MM.1S (cell line): ENCODE measurements around the gene FYCO1.

Experiments used
- DNase-seq: peaks from one replicate; pipeline ENCODE4 v3.0.0-alpha.2; 2015
- H2AFZ ChIP-seq: fragments of 300-600 bp; sonication (generic); 2 replicates; pipeline ENCODE4 v1.6.0; 2016; ENCODE audit warnings: antibody characterized with exemption, low read length
- H3F3A ChIP-seq: fragments of 300-600 bp; sonication (generic); 2 replicates; pipeline ENCODE4 v1.6.1; 2016; ENCODE audit warnings: mild to moderate bottlenecking, antibody characterized with exemption, low read length, moderate library complexity, mixed read lengths; ENCODE audit not compliant: insufficient read depth
- H3K27ac ChIP-seq: fragments of 300-600 bp; sonication (generic); 2 replicates; pipeline ENCODE4 v1.5.1; 2016; ENCODE audit warnings: mild to moderate bottlenecking, low read length
- H3K27me3 ChIP-seq: fragments of 300-600 bp; sonication (generic); replicated peaks from 2 replicates; pipeline ENCODE4 v1.6.0; 2016; ENCODE audit warnings: low read length; ENCODE audit not compliant: insufficient read depth
- H3K36me3 ChIP-seq: fragments of 300-600 bp; sonication (generic); replicated peaks from 2 replicates; pipeline ENCODE4 v1.6.1; 2016; ENCODE audit warnings: mild to moderate bottlenecking, low read length, mixed read lengths; ENCODE audit not compliant: insufficient read depth
- H3K4me1 ChIP-seq: fragments of 300-600 bp; sonication (generic); 2 replicates; pipeline ENCODE4 v1.6.1; 2016; ENCODE audit warnings: low read length, mixed read lengths
- H3K4me2 ChIP-seq: fragments of 300-600 bp; sonication (generic); 2 replicates; pipeline ENCODE4 v1.6.0; 2016; ENCODE audit warnings: low read depth, low read length
- H3K4me3 ChIP-seq: fragments of 300-600 bp; sonication (generic); 2 replicates; pipeline ENCODE4 v1.5.1; 2016; ENCODE audit warnings: low read length, mixed read lengths
- H3K79me2 ChIP-seq: fragments of 300-600 bp; sonication (generic); 2 replicates; pipeline ENCODE4 v1.6.1; 2016; ENCODE audit warnings: mixed run types, low read length, mixed read lengths
- H3K9ac ChIP-seq: fragments of 300-600 bp; sonication (generic); 2 replicates; pipeline ENCODE4 v1.6.1; 2016; ENCODE audit warnings: low read length, mixed read lengths
- H3K9me2 ChIP-seq: fragments of 300-600 bp; sonication (generic); replicated peaks from 2 replicates; pipeline ENCODE4 v1.6.1; 2016; ENCODE audit warnings: mild to moderate bottlenecking, low read length, mixed read lengths; ENCODE audit not compliant: insufficient read depth
- H3K9me3 ChIP-seq: fragments of 300-600 bp; sonication (generic); replicated peaks from 2 replicates; pipeline ENCODE4 v1.6.1; 2016; ENCODE audit warnings: mild to moderate bottlenecking, low read length, mixed read lengths; ENCODE audit not compliant: insufficient read depth
- H4K20me1 ChIP-seq: fragments of 300-600 bp; sonication (generic); 2 replicates; pipeline ENCODE4 v1.6.1; 2016; ENCODE audit warnings: mild to moderate bottlenecking, low read length, moderate library complexity, mixed read lengths; ENCODE audit not compliant: insufficient read depth
- CTCF ChIP-seq: fragments of 300-600 bp; sonication (generic); IDR thresholded peaks from 2 replicates; pipeline ENCODE4 v1.5.1; 2016; ENCODE audit warnings: antibody characterized with exemption, low read length, mixed read lengths
- EZH2 ChIP-seq: fragments of 300-600 bp; sonication (generic); optimal IDR thresholded peaks from 2 replicates; pipeline ENCODE3; 2017; ENCODE audit warnings: low read depth, mild to moderate bottlenecking, antibody characterized with exemption, low read length, mixed read lengths
- EZH2phosphoT487 ChIP-seq: fragments of 300-600 bp; sonication (generic); IDR thresholded peaks from 2 replicates; pipeline ENCODE4 v1.6.1; 2018; ENCODE audit warnings: antibody characterized with exemption, low read length

Gene FYCO1

DNA sequence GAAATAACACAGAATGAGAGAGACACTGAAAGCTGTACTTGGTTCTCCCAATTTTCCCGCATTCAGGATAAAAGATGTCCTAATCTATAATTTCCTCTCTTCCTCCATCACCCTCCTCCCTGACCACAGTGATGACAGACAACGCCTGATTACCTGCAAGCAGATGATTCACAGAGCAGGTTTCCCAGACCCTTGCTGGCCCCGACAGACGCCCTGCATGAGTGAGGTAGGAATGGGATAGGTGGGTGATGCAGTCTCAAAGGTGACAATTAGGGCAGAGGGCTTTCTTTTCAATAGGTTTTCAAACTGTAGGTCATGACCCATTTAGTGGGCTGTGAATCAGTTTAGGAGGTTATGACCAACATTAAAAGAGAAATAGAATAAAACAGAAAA lies 57.6 kb downstream of the FYCO1 start:
- no peaks in the 10 kb centered on the region for H4K20me1 ChIP-seq
- peaks cover 8% of the 10 kb centered on the region for H3K4me1 ChIP-seq
- H3F3A ChIP-seq = no peaks in the 10 kb centered on the region
- H3K36me3 ChIP-seq = no peaks in the 10 kb centered on the region
- no peak overlapping the region for H3K4me3 ChIP-seq
- H2AFZ ChIP-seq = no peak overlapping the region
- no peaks in the 10 kb centered on the region for H3K9me3 ChIP-seq
- no peak overlapping the region for H3K9ac ChIP-seq
- no peaks in the 10 kb centered on the region for H3K9me2 ChIP-seq
- H3K4me2 ChIP-seq = no peak overlapping the region
- DNase-seq = no peak
- no peak overlapping the region for H3K27ac ChIP-seq
- H3K79me2 ChIP-seq = no peaks in the 10 kb centered on the region
- TF ChIP-seq EZH2 (no peak), CTCF (no peak), EZH2phosphoT487 (no peak)
- H3K27me3 ChIP-seq = no peaks in the 10 kb centered on the region

DNA sequence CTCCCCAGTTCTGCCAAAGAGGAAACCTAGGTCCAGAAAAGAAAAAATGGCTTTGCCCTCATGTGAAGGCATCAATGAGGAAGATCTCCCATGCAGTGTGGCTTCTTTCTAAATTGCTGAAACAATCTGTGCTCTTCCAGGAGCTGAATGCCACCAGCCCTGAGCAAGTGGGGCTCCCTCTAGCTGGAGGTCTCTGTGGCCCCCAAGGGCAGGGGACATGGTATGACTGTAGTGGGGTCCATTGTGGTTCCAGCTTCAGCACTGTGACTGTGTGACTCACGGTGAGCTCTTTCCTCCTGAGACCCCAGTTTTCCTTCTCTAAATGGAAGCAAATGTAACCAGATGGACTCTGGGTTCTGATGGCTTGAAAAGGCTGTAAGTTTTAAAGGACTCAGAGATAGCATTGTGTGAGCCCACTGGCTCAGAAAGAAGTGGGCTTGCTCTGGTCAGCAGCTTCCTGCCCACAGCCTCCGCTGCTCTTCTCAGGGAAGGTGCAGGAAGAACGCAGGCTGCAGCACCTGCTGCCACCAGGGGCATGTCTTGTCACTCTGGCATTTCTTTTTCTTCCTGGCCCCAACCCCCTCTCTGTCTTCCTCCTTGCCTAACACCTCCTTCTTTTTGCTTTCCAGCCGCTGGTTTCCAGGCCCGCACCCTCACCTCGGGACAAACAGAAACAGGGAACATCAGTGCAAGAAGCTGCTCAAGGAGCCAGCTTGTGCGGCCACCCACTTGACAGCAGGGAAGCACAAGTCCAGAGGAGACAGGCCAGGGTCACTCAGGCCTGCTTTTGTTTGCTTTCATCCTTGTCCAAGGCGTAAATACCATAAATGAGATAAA lies 58.2 kb downstream of the FYCO1 start:
- Histone ChIP-seq H3F3A (no peaks in the 10 kb centered on the region), H3K27ac (no peak overlapping the region), H3K27me3 (no peaks in the 10 kb centered on the region), H3K36me3 (no peaks in the 10 kb centered on the region), H3K9me2 (no peaks in the 10 kb centered on the region), H3K79me2 (no peaks in the 10 kb centered on the region), H3K4me1 (peaks cover 8% of the 10 kb centered on the region), H2AFZ (no peak overlapping the region), H4K20me1 (no peaks in the 10 kb centered on the region), H3K9me3 (no peaks in the 10 kb centered on the region), H3K9ac (no peak overlapping the region), H3K4me2 (no peak overlapping the region), H3K4me3 (no peak overlapping the region)
- no peak for DNase-seq
- TF ChIP-seq EZH2phosphoT487 = no peak
- TF ChIP-seq CTCF = no peak
- no peak for TF ChIP-seq EZH2

GRCh38 chr3:45936261-45936660 lies 59.4 kb downstream of the FYCO1 start:
- Histone ChIP-seq H3K4me3 (no peak overlapping the region), H3K79me2 (no peaks in the 10 kb centered on the region), H3K4me1 (peaks cover 8% of the 10 kb centered on the region), H3K27me3 (no peaks in the 10 kb centered on the region), H3F3A (no peaks in the 10 kb centered on the region), H3K9me2 (no peaks in the 10 kb centered on the region), H3K36me3 (no peaks in the 10 kb centered on the region), H2AFZ (no peak overlapping the region), H3K9me3 (no peaks in the 10 kb centered on the region), H3K4me2 (no peak overlapping the region), H3K27ac (no peak overlapping the region), H3K9ac (no peak overlapping the region), H4K20me1 (no peaks in the 10 kb centered on the region)
- DNase-seq = no peak
- TF ChIP-seq EZH2 (no peak), EZH2phosphoT487 (no peak), CTCF (no peak)
